K562 (cell line): ENCODE measurements around the gene PPM1D. TPM values are rescaled to one million over a fixed set of nuclear protein-coding genes. Genes with fewer than 3 reads are reported as not detected.
A peak's percentile ranks its signal among the peaks of the same experiment; 100 is the strongest.

Source experiments
- ATAC-seq: fragments of 200-7000 bp; cut with Tn5 transposase; 3 replicates; pipeline ENCODE4 v1.9.1; 2020; ENCODE audit warnings: moderate library complexity
- BruUV-seq: library from RNA; stranded (reverse); fragments of 400-500 nt; replicated peaks from 2 replicates; lab custom pipeline; 2021; lab: Mats Ljungman, UMichigan
- CTCF ChIA-PET: fragments of 300-600 bp; formaldehyde crosslinking; extraction: SDS; loops from one replicate; lab custom pipeline; 2021; ENCODE audit warnings: low intra/inter-chr PET ratio; lab: Yijun Ruan, JAX
- POLR2A ChIA-PET: fragments of 300-600, 350-650 bp; sonication (Branson Sonifier 250); formaldehyde crosslinking; extraction: SDS; loops from one replicate; lab custom pipeline; 2021; ENCODE audit warnings: antibody characterized with exemption, inconsistent platforms; lab: Yijun Ruan, JAX
- DNase-seq, 4 experiments: peaks; one replicate each; pipeline versions ENCODE4 v3.0.0 to v3.0.0-alpha.2; 2011 to 2018; ENCODE audit warnings: low spot score in 3 of 4, mixed read lengths in 3 of 4; ENCODE audit errors: extremely low read depth in 1 of 4
- FAIRE-seq: peaks from 2 replicates; lab custom pipeline; 2011; peaks lifted over from hg19 to GRCh38; lab: Jason Lieb, UNC
- H2AFZ ChIP-seq: 2 replicates; pipeline ENCODE4 v1.6.0; 2011; ENCODE audit warnings: low read depth, low read length, control low read depth, inconsistent platforms
- H3K27ac ChIP-seq: fragments of 200-600 bp; 3 replicates; pipeline ENCODE4 v1.8.0; 2011; ENCODE audit warnings: low read depth, mild to moderate bottlenecking, control low read depth, inconsistent platforms, low read length, moderate library complexity, mixed read lengths; ENCODE audit errors: extremely low read depth
- H3K27me3 ChIP-seq, 2 experiments: fragments of 300-600 bp in 1 of 2; 2 replicates in 1 of 2; 3 replicates in 1 of 2; pipeline versions ENCODE4 v1.6.0 to v1.8.0; 2011; ENCODE audit warnings: inconsistent platforms in 2 of 2, low read length in 2 of 2, mild to moderate bottlenecking in 1 of 2, mixed read lengths in 1 of 2, moderate library complexity in 1 of 2; ENCODE audit not compliant: control insufficient read depth in 2 of 2, insufficient read depth in 2 of 2
- H3K36me3 ChIP-seq: fragments of 300-600 bp; 3 replicates; pipeline ENCODE4 v1.8.0; 2011; ENCODE audit warnings: mild to moderate bottlenecking, low read length, inconsistent platforms; ENCODE audit not compliant: control insufficient read depth, insufficient read depth
- H3K4me1 ChIP-seq, 2 experiments: fragments of 200-600 bp in 1 of 2; replicated peaks in 1 of 2; 2 replicates in 1 of 2; 3 replicates in 1 of 2; pipeline versions ENCODE4 v1.5.1 to v1.8.0; 2011; ENCODE audit warnings: inconsistent platforms in 2 of 2, low read length in 2 of 2, mild to moderate bottlenecking in 1 of 2, mixed read lengths in 1 of 2, moderate library complexity in 1 of 2; ENCODE audit not compliant: control insufficient read depth in 2 of 2, insufficient read depth in 2 of 2
- H3K4me2 ChIP-seq: 2 replicates; pipeline ENCODE4 v1.6.1; 2011; ENCODE audit warnings: low read length, control low read depth, inconsistent platforms, mixed read lengths; ENCODE audit not compliant: insufficient read depth
- H3K4me3 ChIP-seq: fragments of 200-600 bp; sonication (generic), shearing (Covaris generic); 2 replicates; pipeline ENCODE4 v1.5.1; 2016; ENCODE audit warnings: control low read depth, inconsistent platforms
- H3K79me2 ChIP-seq: fragments of 200-600 bp; 3 replicates; pipeline ENCODE4 v1.8.0; 2011; ENCODE audit warnings: low read length, inconsistent platforms; ENCODE audit not compliant: control insufficient read depth, insufficient read depth
- H3K9ac ChIP-seq, 2 experiments: 2 replicates each; pipeline versions ENCODE4 v1.6.0 to v1.6.1; 2011; ENCODE audit warnings: low read depth in 2 of 2, low read length in 2 of 2, control low read depth in 1 of 2, inconsistent platforms in 1 of 2, mild to moderate bottlenecking in 1 of 2, mixed read lengths in 1 of 2; ENCODE audit not compliant: insufficient read depth in 1 of 2
- H3K9me1 ChIP-seq: one replicate; pipeline ENCODE4 v1.6.0; 2011; ENCODE audit warnings: inconsistent platforms, mild to moderate bottlenecking, low read length, moderate library complexity; ENCODE audit not compliant: control insufficient read depth, insufficient read depth
- H3K9me3 ChIP-seq: replicated peaks from 2 replicates; pipeline ENCODE4 v1.5.1; 2011; ENCODE audit warnings: low read depth, low read length, inconsistent platforms; ENCODE audit not compliant: control insufficient read depth, insufficient read depth
- H4K20me1 ChIP-seq: replicated peaks from 2 replicates; pipeline ENCODE4 v1.6.1; 2011; ENCODE audit warnings: low read length, inconsistent platforms, mixed read lengths; ENCODE audit not compliant: control insufficient read depth, insufficient read depth
- CBFA2T3 ChIP-seq: fragments of 450-650 bp; IDR thresholded peaks from 2 replicates; pipeline ENCODE4 v1.6.1; 2017
- FOXO4 ChIP-seq: fragments of 450-650 bp; formaldehyde crosslinking; IDR thresholded peaks from 2 replicates; pipeline ENCODE4 v1.4.0; 2020; ENCODE audit warnings: mild to moderate bottlenecking, moderate library complexity
- GTF3C2 ChIP-seq: IDR thresholded peaks from 3 replicates; pipeline ENCODE4 v1.6.1; 2011; ENCODE audit warnings: borderline replicate concordance, mild to moderate bottlenecking, moderate library complexity; ENCODE audit not compliant: insufficient read length; ENCODE audit errors: extremely low read depth
- POLR3G ChIP-seq: IDR thresholded peaks from 2 replicates; pipeline ENCODE4 v1.6.1; 2011; ENCODE audit not compliant: insufficient read length, insufficient replicate concordance; ENCODE audit errors: extremely low read depth
- SREBF2 ChIP-seq: sonication (generic); formaldehyde crosslinking; IDR thresholded peaks from 2 replicates; pipeline ENCODE4 v1.4.0; 2020; ENCODE audit warnings: mild to moderate bottlenecking, missing genetic modification reagents
- TCF15 ChIP-seq: fragments of 250-450 bp; sonication (Bioruptor Pico); IDR thresholded peaks from 2 replicates; pipeline ENCODE4 v1.8.0; 2022; ENCODE audit warnings: moderate library complexity, mild to moderate bottlenecking, inconsistent platforms
- XRCC4 ChIP-seq: IDR thresholded peaks from one replicate; pipeline ENCODE4 v1.6.1; 2011; ENCODE audit not compliant: insufficient read depth, insufficient read length; ENCODE audit errors: extremely low read depth
- ZNF395 ChIP-seq: fragments of 200-800 bp; sonication (Bioruptor generic); IDR thresholded peaks from 2 replicates; pipeline ENCODE4 v1.6.1; 2017; ENCODE audit warnings: missing genetic modification characterization, missing compliant biosample characterization
- WGBS: fragments of 100-300 bp; shearing (Covaris generic); methylation state at CpG from one replicate; pipeline ENCODE4 v1.1.6; 2016; ENCODE audit warnings: low coverage, mixed read lengths; ENCODE audit not compliant: insufficient coverage; ENCODE audit errors: missing lambda C conversion rate; 5-methylcytosine and 5-hydroxymethylcytosine counted together
- in situ Hi-C: fragments of 300-500 bp; cut with MboI; formaldehyde crosslinking; loops from 4 replicates; pipeline ENCODE4 v1.15.0; 2018; ENCODE audit warnings: inconsistent platforms, mixed read lengths
- intact Hi-C: fragments of 100-400 bp; cut with micrococcal nuclease; formaldehyde crosslinking; loops from 2 replicates; pipeline ENCODE4 v1.14.2; 2022
- polyA plus RNA-seq, 8 experiments: library from polyadenylated mRNA; depleted of rRNA in 4 of 8; stranded (reverse) in 5 of 8; unstranded in 3 of 8; fragments of >200 nt; fragmentation: Nextera tagmentation in 2 of 8; fragmentation: Illumina TruSeq in 1 of 8; extraction: Ambion mirVana in 2 of 8; extraction: Trizol in 1 of 8; gene quantifications; 2 replicates each; pipeline versions ENCODE4 v1.2.1 to v1.2.3, GENCODE V29; 2011 to 2014; ENCODE audit warnings: inconsistent platforms in 1 of 8, missing spikeins in 1 of 8
- total RNA-seq, 7 experiments: library from RNA; depleted of rRNA in 6 of 7; stranded (reverse); fragments of >200 nt in 6 of 7; fragmentation: Illumina TruSeq in 2 of 7; extraction: Trizol in 2 of 7; gene quantifications; 2 replicates each; pipeline versions ENCODE4 v1.2.1 to v1.2.3, GENCODE V29; 2011 to 2021; ENCODE audit warnings: low replicate concordance in 1 of 7
- TF ChIP-seq, protein P1 (sequence below), 3 experiments: fragments of 200-800 bp in 1 of 3; fragments of 250-450 bp in 1 of 3; fragments of 450-650 bp in 1 of 3; sonication (Bioruptor Pico) in 1 of 3; sonication (Bioruptor generic) in 1 of 3; formaldehyde crosslinking in 1 of 3; IDR thresholded peaks; 2 replicates each; pipeline versions ENCODE4 v1.6.1 to v1.8.0; 2016 to 2022; ENCODE audit warnings: mild to moderate bottlenecking in 2 of 3, missing genetic modification characterization in 2 of 3, missing compliant biosample characterization in 1 of 3, moderate library complexity in 1 of 3

The PPM1D gene
- total and polyA plus RNA-seq, 9 of the 15 experiments (the other 6 are each of a cell fraction or from before 2014, with no cell fraction given), result 2.1 to 19.0 (median 7.8) TPM

DNA sequence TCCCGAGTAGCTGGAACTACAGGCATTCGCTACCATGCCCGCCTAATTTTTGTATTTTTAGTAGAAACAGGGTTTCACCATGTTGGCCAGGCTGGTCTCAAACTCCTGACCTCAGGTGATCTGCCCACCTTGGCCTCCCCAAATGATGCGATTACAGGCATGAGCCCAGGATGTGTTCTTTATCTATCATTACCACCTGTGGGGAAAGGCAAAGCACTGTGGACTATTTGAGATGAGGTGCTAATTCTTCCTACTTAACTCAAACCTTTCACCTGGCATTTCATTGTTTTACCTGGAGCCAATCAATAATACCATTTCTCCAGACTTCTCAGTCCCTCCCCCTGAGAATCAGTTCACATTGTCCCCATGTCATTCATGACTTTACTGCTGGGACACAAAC lies 20.4 kb upstream of the PPM1D start:
- POLR2A ChIA-PET, result interaction anchor here (0.6 kb wide), 1 partner anchor 120 kb away, joined by 3 read pairs; no protein-coding TSS in a partner anchor
- TF ChIP-seq XRCC4 (no peak), ZNF395 (CRISPR knock-in tag) (no peak), TCF15 (CRISPR knock-in tag) (no peak), FOXO4 (no peak), POLR3G (no peak), GTF3C2 (no peak), CBFA2T3 (peak; percentile 25), SREBF2 (CRISPR knock-in tag) (no peak)
- TF ChIP-seq, protein P1, sequence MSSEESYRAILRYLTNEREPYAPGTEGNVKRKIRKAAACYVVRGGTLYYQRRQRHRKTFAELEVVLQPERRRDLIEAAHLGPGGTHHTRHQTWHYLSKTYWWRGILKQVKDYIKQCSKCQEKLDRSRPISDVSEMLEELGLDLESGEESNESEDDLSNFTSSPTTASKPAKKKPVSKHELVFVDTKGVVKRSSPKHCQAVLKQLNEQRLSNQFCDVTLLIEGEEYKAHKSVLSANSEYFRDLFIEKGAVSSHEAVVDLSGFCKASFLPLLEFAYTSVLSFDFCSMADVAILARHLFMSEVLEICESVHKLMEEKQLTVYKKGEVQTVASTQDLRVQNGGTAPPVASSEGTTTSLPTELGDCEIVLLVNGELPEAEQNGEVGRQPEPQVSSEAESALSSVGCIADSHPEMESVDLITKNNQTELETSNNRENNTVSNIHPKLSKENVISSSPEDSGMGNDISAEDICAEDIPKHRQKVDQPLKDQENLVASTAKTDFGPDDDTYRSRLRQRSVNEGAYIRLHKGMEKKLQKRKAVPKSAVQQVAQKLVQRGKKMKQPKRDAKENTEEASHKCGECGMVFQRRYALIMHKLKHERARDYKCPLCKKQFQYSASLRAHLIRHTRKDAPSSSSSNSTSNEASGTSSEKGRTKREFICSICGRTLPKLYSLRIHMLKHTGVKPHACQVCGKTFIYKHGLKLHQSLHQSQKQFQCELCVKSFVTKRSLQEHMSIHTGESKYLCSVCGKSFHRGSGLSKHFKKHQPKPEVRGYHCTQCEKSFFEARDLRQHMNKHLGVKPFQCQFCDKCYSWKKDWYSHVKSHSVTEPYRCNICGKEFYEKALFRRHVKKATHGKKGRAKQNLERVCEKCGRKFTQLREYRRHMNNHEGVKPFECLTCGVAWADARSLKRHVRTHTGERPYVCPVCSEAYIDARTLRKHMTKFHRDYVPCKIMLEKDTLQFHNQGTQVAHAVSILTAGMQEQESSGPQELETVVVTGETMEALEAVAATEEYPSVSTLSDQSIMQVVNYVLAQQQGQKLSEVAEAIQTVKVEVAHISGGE (CRISPR knock-in tag; IDR thresholded peaks at IDR 0.05), result peak in 1 of 3 experiments; percentile 78; a peak in 2 of 6 replicates

More for the DNA sequence above, 20.4 kb upstream of the PPM1D start:
- FAIRE-seq (no peak), ATAC-seq (no peak), DNase-seq (no peak)
- H3K27me3 ChIP-seq, result no peaks in the 10 kb centered on the region
- no peaks in the 10 kb centered on the region for H3K9me3 ChIP-seq
- no peak overlapping the region for H3K4me3 ChIP-seq
- H3K4me1 ChIP-seq, result peaks cover 0 to 5% of the 10 kb centered on the region in 2 experiments; a peak in 3 of 5 replicates
- in situ Hi-C loops, result no loop called here
- H3K36me3 ChIP-seq, result no peaks in the 10 kb centered on the region
- no peaks in the 10 kb centered on the region for H3K79me2 ChIP-seq
- no peak overlapping the region for H3K4me2 ChIP-seq
- no peak overlapping the region for H3K9ac ChIP-seq
- no peaks in the 10 kb centered on the region for H3K9me1 ChIP-seq
- 24% methylated on average over 4 of the region's 4 CpGs for WGBS
- H3K27ac ChIP-seq, result no peak overlapping the region
- H4K20me1 ChIP-seq, result no peaks in the 10 kb centered on the region
- intact Hi-C loops, result loop anchor here (5.0 kb wide), 1 partner anchor 58 kb away; no protein-coding TSS in a partner anchor
- no peak overlapping the region for H2AFZ ChIP-seq
- CTCF ChIA-PET, result no interaction called here
- BruUV-seq, result no TSS peak
